Central memory CD4-positive, alpha-beta T cell (primary cell): ENCODE measurements around the gene ACAN.

Source experiments
- DNase-seq: peaks from one replicate; pipeline ENCODE4 v3.0.0; 2022

The ACAN gene

DNA sequence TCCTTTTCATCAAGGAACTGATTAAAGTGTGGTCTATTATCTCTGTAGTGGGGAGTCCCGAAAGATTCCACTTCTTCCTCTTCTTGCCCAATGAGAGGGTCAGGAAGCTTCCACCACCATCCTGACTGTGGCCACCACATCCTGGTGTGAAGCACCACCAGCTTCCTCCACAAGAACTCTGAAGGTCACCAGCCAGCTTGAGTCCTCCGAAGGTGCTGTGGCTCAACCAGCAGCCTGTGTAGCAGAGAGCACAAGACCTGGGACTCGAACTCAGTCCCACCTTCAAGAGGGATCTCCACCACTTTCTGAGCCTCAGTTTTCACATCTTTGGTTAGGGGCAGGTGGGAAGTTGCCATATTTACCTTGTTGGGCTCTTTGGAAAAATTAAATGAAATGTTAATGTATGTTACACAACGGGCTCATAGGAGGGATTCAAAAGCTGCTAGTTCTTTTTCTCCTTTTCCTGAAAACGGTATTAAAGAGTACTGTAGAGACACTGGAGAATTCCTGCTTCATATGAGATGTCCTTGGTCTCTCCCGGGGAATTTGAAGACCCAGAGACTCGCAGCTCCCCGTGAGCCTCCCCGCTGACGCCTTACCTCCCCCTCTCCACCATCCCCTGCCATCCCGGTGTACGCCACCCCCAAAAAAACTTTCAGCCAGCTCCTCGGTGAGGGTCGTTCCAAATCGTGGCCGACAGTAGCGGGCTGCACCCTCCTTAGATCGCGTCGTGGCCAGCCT lies 816 bp upstream of the ACAN start:
- no peak for DNase-seq

DNA sequence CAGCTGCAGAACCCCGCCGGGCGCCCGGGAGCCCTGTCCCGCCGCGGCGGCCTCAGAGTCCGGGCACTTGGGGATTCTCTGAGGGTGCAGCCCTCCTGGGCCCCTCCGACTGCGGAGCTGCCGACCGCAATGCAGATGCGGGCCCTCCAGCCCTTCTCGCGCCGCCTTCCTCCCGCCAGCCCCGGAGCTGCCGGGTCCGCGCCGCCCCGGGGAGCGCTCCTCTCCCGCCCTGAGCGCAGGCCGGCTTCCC lies 320 bp upstream of the ACAN start:
- DNase-seq: no peak

DNA sequence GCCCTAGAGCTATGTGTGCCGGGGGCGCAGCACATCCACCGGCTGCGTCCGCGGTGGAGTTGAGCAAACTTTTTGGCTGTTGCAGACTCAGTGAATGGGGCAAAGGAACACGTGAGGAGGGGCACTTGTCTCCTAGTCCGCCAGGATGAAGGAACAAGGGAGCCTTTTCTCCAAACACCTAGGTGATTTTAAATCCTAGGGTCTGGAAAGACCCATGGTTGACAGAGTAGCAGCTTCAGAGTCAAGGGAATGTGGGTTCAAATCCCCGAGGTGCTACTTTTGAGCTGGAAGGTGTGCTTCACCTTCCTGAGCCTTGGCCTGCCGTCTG lies 648 bp downstream of the ACAN start:
- DNase-seq: no peak

DNA sequence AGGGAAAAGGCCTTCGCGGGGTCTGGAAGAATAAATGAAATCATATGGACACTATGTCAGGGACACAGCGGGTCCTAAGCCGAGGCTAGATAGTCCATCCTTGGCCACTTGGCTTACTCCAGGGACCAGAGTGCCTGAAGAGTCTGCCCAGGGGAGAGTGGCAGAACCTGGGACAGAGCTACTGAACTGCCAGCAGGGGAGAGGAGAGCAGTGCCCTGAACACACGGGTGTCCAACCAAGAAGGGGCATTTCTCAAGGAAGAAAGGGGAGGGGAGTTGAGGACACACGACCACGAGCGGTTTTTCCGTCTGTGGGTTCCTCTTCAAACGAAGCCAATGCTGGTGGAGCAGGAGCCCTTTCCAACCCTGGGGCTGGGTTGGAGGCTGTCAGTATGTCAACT lies 1.0 kb downstream of the ACAN start:
- DNase-seq: no peak

DNA sequence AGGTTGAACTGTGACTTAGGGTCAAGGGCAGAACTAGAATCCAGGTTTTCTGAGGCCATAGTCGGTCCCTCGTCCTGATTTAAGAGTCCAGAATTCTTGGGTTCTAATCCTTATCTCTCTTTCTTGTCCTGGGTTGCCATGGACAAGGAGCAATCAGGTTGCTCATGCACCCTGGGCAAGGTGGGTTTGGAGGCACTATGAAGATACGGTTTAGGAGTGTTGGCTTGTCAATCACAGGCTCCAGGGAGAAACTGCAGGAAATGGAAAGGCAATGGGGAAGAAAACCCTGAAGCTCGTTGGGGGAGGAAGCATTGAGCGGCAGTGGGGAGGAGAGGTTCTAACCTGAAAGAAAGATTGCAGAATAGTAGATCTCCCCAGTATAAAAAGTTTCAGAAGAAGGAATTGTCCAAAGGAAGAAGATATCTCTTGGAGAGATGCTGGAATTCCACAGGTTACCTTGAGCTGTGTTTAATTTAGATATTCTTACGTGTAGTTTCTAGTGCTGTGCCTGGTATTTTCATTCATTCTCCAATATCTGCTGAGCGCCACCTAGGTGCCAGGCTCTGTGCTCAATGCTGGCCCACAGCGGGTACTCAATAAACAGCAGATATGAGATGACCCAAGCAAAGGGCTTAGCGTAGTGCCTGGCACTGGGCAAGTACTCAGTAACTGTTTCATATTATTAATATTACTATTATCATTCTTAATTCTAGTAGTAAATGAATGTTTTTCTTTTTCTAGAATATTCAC lies 2.0 kb downstream of the ACAN start:
- DNase-seq: no peak

DNA sequence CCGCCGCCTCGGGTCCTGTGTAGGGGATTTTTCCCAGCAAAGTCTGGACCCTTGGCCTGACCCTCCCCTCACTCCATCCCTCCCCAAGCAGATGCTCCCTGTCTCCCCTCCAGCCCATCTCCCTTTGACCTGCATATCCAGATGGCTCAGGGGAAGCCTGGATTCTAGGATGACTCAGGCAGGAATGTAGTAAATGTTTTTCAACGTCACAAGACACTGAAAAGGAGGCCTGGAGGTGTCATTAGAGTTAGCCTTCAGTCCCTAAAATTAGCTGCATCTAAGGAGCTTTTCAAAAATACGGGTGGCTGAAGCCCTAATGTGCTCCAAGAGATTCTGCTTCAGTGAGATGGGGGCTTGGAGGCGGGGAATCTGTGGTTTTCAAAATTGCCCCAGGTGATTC lies 7.2 kb downstream of the ACAN start:
- no peak for DNase-seq

DNA sequence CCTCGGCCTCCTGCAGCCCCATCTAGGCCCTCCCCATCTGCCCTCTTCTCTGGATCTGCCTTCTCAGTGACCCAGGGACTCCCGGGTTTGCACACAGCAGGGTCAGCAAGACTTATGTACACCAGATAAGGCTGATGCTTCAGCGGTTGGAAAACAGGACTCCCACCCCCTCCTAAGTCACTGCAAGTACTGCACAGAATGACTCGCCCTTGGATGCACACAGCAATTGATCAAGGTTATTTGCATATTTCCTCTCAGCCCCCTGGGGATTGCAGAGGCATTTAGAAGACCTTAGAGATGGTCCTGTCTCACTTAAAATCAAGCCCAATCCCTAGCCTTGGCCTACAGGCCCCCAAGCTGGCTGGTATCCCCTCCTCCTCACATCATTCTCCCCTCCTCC lies 8.9 kb downstream of the ACAN start:
- no peak for DNase-seq

DNA sequence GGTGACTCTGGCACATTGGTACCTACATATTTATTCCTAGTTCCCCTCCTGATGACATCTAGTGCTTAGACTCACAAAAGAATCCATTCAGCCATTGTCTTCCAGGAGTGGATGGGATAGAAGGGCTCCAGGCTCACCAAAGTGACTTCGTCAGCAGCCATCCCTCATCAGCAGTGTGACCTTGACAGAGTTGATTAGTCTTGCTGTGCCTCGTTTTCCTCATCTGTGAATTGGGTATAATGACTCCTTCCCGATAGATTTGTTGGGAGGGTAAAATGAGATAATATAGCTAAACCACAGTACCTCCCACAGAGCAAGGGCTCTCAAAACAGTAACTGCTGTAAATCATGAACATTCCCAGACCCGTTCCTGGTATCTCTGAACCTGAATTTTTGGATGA lies 10.7 kb downstream of the ACAN start:
- no peak for DNase-seq

DNA sequence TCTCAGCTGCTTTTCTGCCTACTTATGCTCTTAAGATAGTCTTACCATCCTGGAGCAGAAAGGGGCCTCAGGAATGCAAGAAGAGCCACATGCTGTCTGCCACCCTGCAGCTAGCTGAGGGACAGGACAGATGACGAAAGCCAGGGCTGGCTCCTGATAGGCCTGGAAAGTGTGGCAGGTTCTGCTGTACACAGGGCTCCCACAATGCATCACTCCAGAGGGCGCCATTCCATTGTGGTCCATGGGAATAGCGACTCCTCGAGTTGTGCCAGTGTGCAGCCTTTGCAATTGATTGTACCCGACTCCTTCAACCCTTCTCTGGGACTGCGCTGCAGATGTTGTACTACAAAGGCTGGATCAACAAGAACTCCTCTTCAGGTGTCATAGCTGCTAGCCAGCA lies 11.2 kb downstream of the ACAN start:
- DNase-seq: no peak

DNA sequence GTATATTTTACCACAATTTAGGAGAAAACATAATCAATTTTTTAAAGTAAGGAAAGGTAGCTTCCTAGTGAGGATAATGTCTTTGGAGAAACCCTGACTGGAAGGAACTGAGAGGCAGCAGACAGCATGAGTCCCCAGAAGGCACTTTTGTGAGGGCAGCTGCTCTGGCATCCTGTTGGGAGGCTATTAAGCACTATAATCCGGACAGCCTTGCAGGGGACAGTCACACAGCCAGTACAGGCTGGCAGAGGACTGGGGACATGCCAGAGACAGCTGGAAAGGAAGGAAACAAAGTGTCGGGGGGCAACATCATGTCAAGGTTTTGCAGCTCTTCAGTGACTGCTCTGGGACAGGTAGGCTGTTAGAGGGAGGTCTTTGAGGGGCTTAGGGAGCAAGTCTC lies 15.7 kb downstream of the ACAN start:
- DNase-seq: no peak

DNA sequence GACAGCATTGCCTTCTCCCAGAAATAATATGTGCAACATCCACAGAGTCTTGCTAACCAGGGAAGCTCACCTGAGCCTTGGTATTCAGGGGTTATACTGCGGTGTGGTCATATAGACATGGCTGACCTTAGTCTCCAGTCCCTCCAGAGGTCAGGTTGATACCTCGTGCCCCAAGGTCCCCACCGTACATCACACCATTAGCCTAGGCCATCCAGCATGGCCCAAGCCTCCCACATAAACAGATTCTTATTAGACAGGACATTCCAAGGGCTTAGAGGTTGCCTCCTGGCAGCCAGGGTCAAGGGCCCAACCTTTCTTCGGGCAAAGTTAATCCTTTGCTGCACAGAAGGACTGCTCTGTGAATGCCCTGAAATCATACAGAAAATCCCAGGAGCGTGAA lies 18.8 kb downstream of the ACAN start:
- DNase-seq: no peak

DNA sequence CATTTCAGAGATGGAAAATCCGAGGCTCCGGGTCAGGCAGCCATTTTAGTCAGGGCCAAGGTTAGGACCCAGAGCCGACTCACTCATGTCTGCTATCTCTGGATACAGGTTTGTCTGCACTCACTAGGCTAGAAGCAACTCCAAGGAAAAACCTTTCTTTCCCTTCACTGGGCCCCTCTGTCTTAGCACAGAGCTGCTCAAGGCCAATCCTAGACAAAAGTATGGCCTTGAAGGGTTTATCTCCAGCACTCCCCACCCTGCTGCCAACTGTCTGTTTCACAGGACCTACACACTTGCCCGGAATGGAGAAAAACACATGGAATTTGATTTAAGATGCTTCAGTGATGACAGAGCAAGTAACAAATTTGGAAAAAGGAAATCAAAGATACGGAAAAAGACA lies 25.6 kb downstream of the ACAN start:
- no peak for DNase-seq

DNA sequence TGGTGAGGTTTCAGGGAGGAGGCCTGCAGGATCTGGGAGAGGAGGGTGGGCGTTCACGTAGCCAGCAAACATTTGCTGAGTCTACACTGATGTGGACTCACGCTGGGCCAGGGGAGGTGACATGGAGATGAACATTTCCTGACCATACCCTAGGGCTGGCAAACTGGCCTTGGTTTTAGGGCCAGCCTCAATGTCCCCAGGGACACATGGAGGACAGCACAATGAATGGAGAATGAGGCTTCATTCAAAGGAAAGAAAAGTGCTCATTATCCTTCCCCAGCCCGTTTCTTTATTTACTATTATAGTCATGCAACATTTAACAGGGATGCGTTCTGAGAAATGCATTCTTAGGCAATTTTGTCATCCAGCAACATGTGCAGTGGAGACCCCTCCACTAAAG lies 26.8 kb downstream of the ACAN start:
- no peak for DNase-seq

DNA sequence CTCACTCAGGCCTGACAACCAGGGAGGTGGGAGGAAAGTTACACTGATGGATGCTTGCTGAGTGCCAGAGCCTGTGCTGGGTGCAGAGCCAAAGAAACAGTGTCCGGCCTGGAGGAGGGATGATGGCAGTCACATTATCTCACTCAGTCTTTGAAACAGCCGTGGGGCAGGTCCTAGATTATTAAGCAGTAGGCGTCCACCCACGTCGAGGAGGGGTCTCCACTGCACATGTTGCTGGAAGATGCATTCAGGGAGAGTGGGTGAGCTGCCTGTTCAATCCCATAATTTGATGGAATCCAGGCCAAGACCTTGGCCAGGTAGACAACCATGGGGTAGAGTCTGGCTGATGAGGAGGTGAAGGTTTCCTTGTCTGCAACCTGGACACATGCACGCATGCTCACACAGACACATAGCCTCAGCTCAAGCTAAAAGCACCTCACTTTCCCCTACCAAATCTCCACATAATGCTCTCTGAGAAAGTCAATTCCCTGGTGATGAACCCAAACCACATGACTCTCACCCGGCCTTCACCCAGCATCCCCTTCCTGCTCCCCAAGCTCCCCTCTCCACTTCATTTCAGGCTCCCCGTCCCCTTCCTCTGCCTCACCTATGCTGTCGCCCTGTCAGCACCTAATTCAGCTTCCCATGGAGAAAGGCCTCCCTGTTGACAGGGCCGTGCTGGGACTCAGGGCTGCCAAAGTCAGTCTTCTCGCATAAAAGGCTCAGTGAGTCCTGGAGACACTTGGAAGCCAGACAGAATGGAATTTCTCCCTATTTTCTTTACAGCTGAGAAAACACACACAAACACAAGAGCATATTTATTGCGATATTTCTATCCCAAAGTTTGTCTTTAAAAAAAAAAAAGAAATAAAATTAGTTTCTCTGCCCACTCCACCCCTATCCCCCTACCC lies 29.8 kb downstream of the ACAN start:
- no peak for DNase-seq

DNA sequence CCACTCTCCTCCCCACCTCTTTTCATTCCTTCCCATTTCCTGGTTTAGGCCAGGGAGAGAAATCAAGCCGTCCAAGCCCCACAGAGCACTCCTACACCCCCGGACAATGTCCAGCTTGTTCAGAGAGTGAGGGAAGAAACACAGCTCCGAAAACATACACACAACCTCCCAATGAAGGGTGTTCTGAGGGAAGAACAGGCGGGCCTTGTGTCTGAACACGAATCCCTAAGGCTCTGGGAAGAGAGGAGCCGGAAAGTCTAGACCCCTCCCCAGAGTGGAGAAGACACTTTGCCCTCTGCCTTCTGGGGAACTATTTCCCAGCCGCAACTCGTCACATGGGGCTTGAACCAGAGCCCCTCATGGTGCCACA lies 30.5 kb downstream of the ACAN start:
- DNase-seq: no peak

DNA sequence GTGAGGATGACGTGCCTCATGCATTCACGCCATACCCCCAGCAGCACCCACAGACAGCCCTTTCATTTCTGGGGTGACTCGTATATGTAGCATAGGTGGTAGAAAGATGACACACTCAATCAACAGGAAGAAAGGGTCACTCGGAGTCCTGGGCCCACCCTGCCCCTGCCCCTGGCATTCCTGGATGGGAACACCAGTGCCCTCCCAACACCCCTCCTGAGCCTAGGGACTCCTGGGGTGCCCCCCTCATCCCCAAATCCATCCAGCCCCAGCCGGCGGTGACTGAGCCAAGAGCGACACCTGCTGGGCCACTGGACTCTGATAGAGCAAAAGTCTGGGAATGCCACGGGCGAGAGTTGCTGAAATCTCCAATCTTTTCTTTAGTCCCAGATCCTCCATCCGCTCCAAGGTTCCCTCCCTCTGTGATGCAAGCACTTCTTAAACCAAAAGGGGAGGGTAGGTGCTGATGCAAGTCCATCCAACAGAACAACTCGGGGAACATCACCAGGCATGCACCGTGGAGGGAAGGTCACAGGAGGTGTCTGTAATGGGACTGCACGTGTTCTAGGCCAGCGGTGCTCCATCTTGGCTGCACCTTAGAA lies 31.1 kb downstream of the ACAN start:
- no peak for DNase-seq

DNA sequence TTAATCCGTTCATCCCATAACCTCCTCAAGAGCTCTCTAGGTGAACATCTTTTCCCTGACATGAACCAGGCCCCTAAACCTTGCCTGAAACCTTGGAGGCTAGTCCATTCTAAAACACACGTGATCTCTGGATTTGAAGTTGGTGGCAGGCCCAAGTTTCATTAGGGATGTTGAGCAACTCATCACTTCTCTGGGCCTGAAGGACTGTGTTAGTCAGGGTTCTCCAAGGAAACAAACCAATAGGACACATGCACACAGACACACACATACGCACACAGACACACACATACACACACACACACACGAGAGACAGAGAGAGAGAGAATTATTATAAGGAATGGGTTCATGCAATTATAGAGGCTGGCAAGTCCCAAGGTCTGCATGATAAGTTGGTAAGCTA lies 31.9 kb downstream of the ACAN start:
- DNase-seq: no peak

DNA sequence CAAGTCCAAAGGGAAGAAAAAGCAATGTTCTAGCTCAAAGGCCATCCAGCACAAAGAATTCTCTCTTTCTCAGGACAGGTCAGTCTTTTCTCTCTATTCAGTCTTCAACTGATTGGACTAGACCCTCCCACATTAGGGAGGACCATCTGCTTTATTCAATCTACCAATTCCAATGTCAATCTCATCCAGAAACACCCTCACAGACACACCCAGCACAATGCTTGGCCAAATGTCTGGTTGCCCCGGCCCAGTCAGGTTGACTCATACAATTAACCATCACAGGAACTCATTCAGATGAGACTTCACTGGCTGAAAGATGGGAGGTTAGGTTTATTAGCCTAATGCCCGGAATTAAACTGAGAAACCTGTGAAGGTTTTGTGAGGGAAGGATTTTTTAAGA lies 32.4 kb downstream of the ACAN start:
- DNase-seq: no peak

DNA sequence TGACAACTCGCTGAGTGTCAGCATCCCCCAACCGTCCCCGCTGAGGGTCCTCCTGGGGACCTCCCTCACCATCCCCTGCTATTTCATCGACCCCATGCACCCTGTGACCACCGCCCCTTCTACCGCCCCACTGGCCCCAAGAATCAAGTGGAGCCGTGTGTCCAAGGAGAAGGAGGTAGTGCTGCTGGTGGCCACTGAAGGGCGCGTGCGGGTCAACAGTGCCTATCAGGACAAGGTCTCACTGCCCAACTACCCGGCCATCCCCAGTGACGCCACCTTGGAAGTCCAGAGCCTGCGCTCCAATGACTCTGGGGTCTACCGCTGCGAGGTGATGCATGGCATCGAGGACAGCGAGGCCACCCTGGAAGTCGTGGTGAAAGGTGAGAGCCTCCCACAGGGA lies 35.4 kb downstream of the ACAN start:
- no peak for DNase-seq

DNA sequence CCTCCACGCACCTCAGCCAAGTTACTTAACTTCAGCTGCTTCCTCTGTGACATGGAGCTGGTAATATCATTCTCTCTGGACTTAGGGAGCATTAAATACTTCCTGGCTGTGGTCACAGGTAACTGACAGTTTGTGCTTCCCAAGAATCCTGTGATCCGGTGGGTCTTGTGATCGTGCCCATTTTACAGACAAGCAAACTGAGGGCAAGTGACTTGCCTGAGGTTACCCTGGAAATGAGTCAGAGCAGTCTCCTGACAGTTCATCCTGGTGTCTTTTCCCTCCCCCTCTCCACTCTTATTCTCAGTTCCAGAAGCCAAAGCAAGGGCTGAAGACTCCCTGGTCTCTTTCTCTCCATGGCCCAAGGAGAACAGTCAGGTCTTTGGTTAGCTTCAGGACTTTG lies 35.9 kb downstream of the ACAN start:
- no peak for DNase-seq

DNA sequence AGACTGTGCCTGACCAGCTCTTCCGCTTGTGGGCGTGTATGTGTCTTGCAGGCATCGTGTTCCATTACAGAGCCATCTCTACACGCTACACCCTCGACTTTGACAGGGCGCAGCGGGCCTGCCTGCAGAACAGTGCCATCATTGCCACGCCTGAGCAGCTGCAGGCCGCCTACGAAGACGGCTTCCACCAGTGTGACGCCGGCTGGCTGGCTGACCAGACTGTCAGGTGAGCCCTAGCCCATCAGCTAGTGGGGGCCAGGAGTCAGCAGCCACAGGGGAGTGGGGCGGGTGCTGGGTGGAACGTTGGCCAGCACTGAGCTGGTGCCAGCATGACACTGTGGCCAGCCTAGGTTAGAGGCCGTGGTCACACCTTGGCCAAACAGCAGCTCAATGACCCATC lies 36.7 kb downstream of the ACAN start:
- DNase-seq: no peak

DNA sequence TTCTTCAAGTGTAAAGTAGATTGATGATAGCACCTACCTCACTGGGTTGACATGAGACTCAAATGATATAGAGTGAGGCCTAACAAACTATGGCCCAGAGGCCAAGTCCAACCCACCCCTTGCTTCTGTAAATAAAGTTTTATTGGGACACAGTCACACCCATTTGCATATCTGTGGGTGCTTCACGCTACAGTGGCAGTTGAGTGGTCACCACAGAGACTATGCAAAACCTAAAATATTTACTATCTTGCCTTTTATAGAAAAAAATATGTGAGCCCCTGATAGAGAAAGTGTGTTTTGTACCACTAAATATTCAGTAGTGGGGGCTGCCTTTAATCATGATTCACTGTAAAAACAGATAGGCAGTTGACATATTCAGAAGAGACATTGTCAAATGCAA lies 38.0 kb downstream of the ACAN start:
- DNase-seq: no peak

DNA sequence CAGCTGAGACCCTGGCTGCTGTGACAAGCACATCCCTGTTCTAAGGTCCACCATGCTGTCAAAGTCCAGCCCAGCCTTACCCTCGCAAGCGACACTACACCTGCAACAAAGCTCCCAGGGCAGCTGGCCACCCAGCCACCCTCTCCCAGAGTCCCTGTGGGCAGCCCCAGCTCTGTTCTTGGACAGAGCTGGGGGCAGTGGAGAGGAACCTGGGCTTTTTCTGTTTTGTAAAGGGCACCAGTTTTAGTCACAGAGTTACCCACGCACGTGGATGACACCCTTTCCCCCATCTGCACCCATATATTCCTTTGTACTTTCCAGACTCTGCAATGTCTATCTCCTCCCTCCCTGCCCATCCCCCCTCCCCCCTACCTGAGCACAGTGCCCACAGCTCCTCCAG lies 38.9 kb downstream of the ACAN start:
- DNase-seq: no peak

DNA sequence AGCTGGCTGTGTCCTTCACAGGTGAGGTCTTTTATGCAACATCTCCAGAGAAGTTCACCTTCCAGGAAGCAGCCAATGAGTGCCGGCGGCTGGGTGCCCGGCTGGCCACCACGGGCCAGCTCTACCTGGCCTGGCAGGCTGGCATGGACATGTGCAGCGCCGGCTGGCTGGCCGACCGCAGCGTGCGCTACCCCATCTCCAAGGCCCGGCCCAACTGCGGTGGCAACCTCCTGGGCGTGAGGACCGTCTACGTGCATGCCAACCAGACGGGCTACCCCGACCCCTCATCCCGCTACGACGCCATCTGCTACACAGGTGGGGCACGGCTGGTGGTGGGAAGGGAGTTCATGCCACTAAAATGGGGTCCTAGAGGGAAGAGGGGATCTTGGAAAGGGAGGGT lies 40.1 kb downstream of the ACAN start:
- no peak for DNase-seq
